AG09309 (cell line): ENCODE data around the gene USP15.
A peak's percentile ranks its signal among the peaks of the same experiment; 100 is the strongest.
"Not testable (repeated sequence)": the region's sequence is repeated elsewhere in the genome, so short reads cannot be mapped to it uniquely, and the experiment has no call there.

ENCODE experiments used
- DNase-seq: peaks from one replicate; pipeline ENCODE4 v3.0.0-alpha.2; 2010; ENCODE audit warnings: low read depth
- H3K4me3 ChIP-seq: 2 replicates; pipeline ENCODE4 v1.5.1; 2011; ENCODE audit warnings: mild to moderate bottlenecking, low read depth, low read length, moderate library complexity; ENCODE audit not compliant: control insufficient read depth
- CTCF ChIP-seq: IDR thresholded peaks from 2 replicates; pipeline ENCODE4 v1.5.1; 2011; ENCODE audit warnings: mild to moderate bottlenecking, low read depth, low read length, inconsistent platforms; ENCODE audit not compliant: insufficient read depth, control insufficient read depth; ENCODE audit errors: missing control alignments

The USP15 gene

GRCh38 chr12:62347922-62348650 is 87.9 kb downstream of the USP15 start:
- no peak for TF ChIP-seq CTCF

GRCh38 chr12:62350554-62350953 is 90.3 kb downstream of the USP15 start:
- DNase-seq = no peak
- no peak for TF ChIP-seq CTCF
- no peak overlapping the region for H3K4me3 ChIP-seq

More at GRCh38 chr12:62347922-62348650, 87.9 kb downstream of the USP15 start:
- H3K4me3 ChIP-seq = no peak overlapping the region; the same call in 1 of the 2 replicates
- DNase-seq = peak; percentile 17

- no peak for TF ChIP-seq CTCF
- H3K4me3 ChIP-seq = no peak overlapping the region
- no peak for DNase-seq
Measured at GRCh38 chr12:62351326-62351725, 91.1 kb downstream of the USP15 start.

- no peak overlapping the region for H3K4me3 ChIP-seq
- no peak for DNase-seq
- TF ChIP-seq CTCF = no peak
Measured at GRCh38 chr12:62361048-62361447, 100.8 kb downstream of the USP15 start.

- TF ChIP-seq CTCF = no peak
- H3K4me3 ChIP-seq = no peak overlapping the region
- no peak for DNase-seq
Measured at GRCh38 chr12:62363506-62363905, 103.3 kb downstream of the USP15 start.

- not testable (repeated sequence) for DNase-seq, H3K4me3 ChIP-seq
Measured at GRCh38 chr12:62364697-62365096, 104.5 kb downstream of the USP15 start.

- not testable (repeated sequence) for DNase-seq, H3K4me3 ChIP-seq
Measured at GRCh38 chr12:62365846-62366245, 105.6 kb downstream of the USP15 start.

GRCh38 chr12:62368430-62369223 is 108.4 kb downstream of the USP15 start:
- not testable (repeated sequence) for DNase-seq, H3K4me3 ChIP-seq
